ENCODE data around the gene CARS1.

CARS1 gene

GRCh38 chr11:2955906-2956476 lies 101.2 kb downstream of the CARS1 start:
- no peak for ATAC-seq

GRCh38 chr11:2954263-2954662 lies 103.0 kb downstream of the CARS1 start:
- no peak for DNase-seq
- ATAC-seq = no peak

More at GRCh38 chr11:2955906-2956476, 101.2 kb downstream of the CARS1 start:
- no peak for DNase-seq

GRCh38 chr11:2952290-2952689 lies 104.9 kb downstream of the CARS1 start:
- DNase-seq (no peak), ATAC-seq (no peak)

GRCh38 chr11:2951231-2952110 lies 105.8 kb downstream of the CARS1 start:
- no peak for DNase-seq
- no peak for ATAC-seq
